OCI-LY7 (cell line): ENCODE results near the gene KISS1R. TPM values are rescaled to one million over a fixed set of nuclear protein-coding genes. Genes with fewer than 3 reads are reported as not detected.

Experiments
- BruUV-seq: library from RNA; stranded (reverse); fragments of 400-500 nt; replicated peaks from 2 replicates; lab custom pipeline; 2021; lab: Mats Ljungman, UMichigan
- CTCF ChIA-PET: fragments of 300-600 bp; sonication (Branson Sonifier 250); formaldehyde crosslinking; loops from one replicate; lab custom pipeline; 2022; ENCODE audit warnings: antibody characterized with exemption; ENCODE audit not compliant: unreplicated experiment; lab: Charles Lee
- POLR2A ChIA-PET: fragments of 300-600 bp; sonication (Branson Sonifier 250); formaldehyde crosslinking; loops from one replicate; lab custom pipeline; 2022; ENCODE audit warnings: antibody characterized with exemption; lab: Charles Lee
- DNase-seq: peaks from one replicate; pipeline ENCODE4 v3.0.0-alpha.2; 2015; ENCODE audit warnings: low spot score
- H2AFZ ChIP-seq: fragments of 200-600 bp; sonication (generic), shearing (Covaris generic); 2 replicates; pipeline ENCODE4 v1.6.1; 2014; ENCODE audit warnings: mild to moderate bottlenecking, antibody characterized with exemption, low read length, moderate library complexity
- H3K27ac ChIP-seq: fragments of 200-600 bp; sonication (generic); 2 replicates; pipeline ENCODE4 v1.5.1; 2014; ENCODE audit warnings: mixed run types, low read depth, mild to moderate bottlenecking, moderate library complexity, low read length, inconsistent platforms; ENCODE audit not compliant: poor library complexity, severe bottlenecking
- H3K36me3 ChIP-seq: fragments of 200-600 bp; sonication (generic); 2 replicates; pipeline ENCODE4 v1.6.1; 2014; ENCODE audit warnings: mild to moderate bottlenecking, antibody characterized with exemption, low read length, moderate library complexity, mixed read lengths; ENCODE audit not compliant: insufficient read depth
- H3K4me1 ChIP-seq: fragments of 200-600 bp; sonication (generic); 2 replicates; pipeline ENCODE4 v1.5.1; 2014; ENCODE audit warnings: mild to moderate bottlenecking, low read length; ENCODE audit not compliant: insufficient read depth, poor library complexity, severe bottlenecking
- H3K4me2 ChIP-seq: fragments of 200-600 bp; sonication (generic); 2 replicates; pipeline ENCODE4 v1.6.1; 2014; ENCODE audit warnings: mild to moderate bottlenecking, low read length
- H3K4me3 ChIP-seq: fragments of 200-600 bp; sonication (generic); 2 replicates; pipeline ENCODE4 v1.5.1; 2014; ENCODE audit warnings: mild to moderate bottlenecking, low read depth, low read length; ENCODE audit not compliant: poor library complexity, severe bottlenecking
- H3K79me2 ChIP-seq: fragments of 200-600 bp; sonication (generic); 2 replicates; pipeline ENCODE4 v1.6.1; 2016; ENCODE audit warnings: low read depth, mild to moderate bottlenecking, low read length, moderate library complexity, mixed read lengths; ENCODE audit not compliant: insufficient read depth
- H3K9me2 ChIP-seq: fragments of 200-600 bp; sonication (generic); 2 replicates; pipeline ENCODE4 v1.6.1; 2016; ENCODE audit warnings: mild to moderate bottlenecking, low read length, mixed read lengths; ENCODE audit not compliant: insufficient read depth
- H3K9me3 ChIP-seq: fragments of 200-600 bp; sonication (generic); 2 replicates; pipeline ENCODE4 v1.6.1; 2014; ENCODE audit warnings: mild to moderate bottlenecking, mixed run types, low read length, mixed read lengths
- H4K20me1 ChIP-seq: fragments of 200-600 bp; sonication (generic); 2 replicates; pipeline ENCODE4 v1.6.1; 2014; ENCODE audit warnings: mild to moderate bottlenecking, antibody characterized with exemption, low read length, moderate library complexity, mixed read lengths; ENCODE audit not compliant: insufficient read depth
- EZH2phosphoT487 ChIP-seq: fragments of 200-600 bp; sonication (generic); IDR thresholded peaks from 2 replicates; pipeline ENCODE4 v1.6.1; 2018; ENCODE audit warnings: low read depth, borderline replicate concordance, mild to moderate bottlenecking, mixed run types, antibody characterized with exemption, low read length, moderate library complexity, mixed read lengths
- intact Hi-C: fragments of 100-400 bp; cut with micrococcal nuclease; formaldehyde crosslinking; loops from one replicate; pipeline ENCODE4 v1.10.0; 2022; ENCODE audit not compliant: unreplicated experiment
- total RNA-seq, 2 experiments: library from RNA; depleted of rRNA in 1 of 2; stranded (reverse); fragments of >200 nt in 1 of 2; shearing (Covaris generic) in 1 of 2; gene quantifications; 2 replicates each; pipeline ENCODE4 v1.2.3, GENCODE V29; 2014 to 2022
- TF ChIP-seq, protein P1 (sequence below): fragments of 200-600 bp; sonication (generic); conservative IDR thresholded peaks from 2 replicates; pipeline ENCODE4 v1.5.1; 2014; ENCODE audit warnings: mild to moderate bottlenecking, antibody characterized with exemption, low read length, moderate library complexity, mixed read lengths

The KISS1R gene
- total RNA-seq, 2 experiments from 2014 or later, result not detected

DNA sequence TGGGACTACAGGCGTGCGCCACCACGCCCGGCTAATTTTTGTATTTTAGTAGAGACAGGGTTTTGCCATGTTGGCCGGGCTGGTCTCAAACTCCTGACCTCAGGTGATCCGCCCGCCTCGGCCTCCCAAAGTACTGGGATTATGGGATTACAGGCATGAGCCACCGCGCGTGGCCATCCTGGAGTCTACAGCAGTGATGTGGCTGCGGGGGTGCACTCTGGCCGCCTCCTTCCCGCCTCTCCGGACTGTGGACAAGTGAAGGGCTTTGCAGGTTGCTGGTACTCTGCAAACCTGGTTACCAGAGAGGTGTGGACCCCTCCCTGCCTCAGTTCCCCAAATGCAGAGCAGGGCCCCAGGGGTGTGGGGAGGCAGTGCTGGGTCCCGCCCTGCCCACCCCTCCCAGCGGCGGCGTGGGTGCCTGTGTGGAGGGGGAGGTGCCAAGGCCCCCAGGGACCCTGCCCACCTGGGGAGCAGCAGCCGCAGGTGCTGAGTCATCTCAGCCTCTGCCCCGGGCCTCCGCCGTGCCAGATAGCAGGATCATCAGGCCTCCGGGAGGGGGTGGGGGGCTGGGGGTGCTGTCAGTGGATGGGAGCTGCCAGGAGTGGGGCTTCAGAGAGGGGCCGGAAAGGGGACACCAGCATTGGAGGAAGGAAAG, 31.8 kb downstream of the KISS1R start:
- H3K9me2 ChIP-seq, result no peaks in the 10 kb centered on the region
- H3K79me2 ChIP-seq, result no peaks in the 10 kb centered on the region
- ChIA-PET CTCF (no interaction called here), POLR2A (interaction anchor here (0.7 kb wide), 1 partner anchor 345 kb away, joined by 3 read pairs; no protein-coding TSS in a partner anchor)
- H3K4me3 ChIP-seq, result no peak overlapping the region
- no peaks in the 10 kb centered on the region for H4K20me1 ChIP-seq
- H2AFZ ChIP-seq, result no peak overlapping the region
- TF ChIP-seq EZH2phosphoT487, result no peak
- TF ChIP-seq, protein P1, sequence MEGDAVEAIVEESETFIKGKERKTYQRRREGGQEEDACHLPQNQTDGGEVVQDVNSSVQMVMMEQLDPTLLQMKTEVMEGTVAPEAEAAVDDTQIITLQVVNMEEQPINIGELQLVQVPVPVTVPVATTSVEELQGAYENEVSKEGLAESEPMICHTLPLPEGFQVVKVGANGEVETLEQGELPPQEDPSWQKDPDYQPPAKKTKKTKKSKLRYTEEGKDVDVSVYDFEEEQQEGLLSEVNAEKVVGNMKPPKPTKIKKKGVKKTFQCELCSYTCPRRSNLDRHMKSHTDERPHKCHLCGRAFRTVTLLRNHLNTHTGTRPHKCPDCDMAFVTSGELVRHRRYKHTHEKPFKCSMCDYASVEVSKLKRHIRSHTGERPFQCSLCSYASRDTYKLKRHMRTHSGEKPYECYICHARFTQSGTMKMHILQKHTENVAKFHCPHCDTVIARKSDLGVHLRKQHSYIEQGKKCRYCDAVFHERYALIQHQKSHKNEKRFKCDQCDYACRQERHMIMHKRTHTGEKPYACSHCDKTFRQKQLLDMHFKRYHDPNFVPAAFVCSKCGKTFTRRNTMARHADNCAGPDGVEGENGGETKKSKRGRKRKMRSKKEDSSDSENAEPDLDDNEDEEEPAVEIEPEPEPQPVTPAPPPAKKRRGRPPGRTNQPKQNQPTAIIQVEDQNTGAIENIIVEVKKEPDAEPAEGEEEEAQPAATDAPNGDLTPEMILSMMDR, result no peak
- H3K36me3 ChIP-seq, result no peaks in the 10 kb centered on the region
- H3K4me2 ChIP-seq, result 0 out of 2 replicates have a peak overlapping the region, but pooled peaks have one; percentile 20
- BruUV-seq, result no TSS peak
- intact Hi-C loops, result no loop called here
- H3K4me1 ChIP-seq, result peaks cover 54% of the 10 kb centered on the region
- no peak for DNase-seq
- no peak overlapping the region for H3K27ac ChIP-seq
- no peaks in the 10 kb centered on the region for H3K9me3 ChIP-seq

- no peak overlapping the region for H3K4me2 ChIP-seq
- H2AFZ ChIP-seq, result no peak overlapping the region
- TF ChIP-seq, protein P1, result no peak
- TF ChIP-seq EZH2phosphoT487, result no peak
- H3K4me1 ChIP-seq, result peaks cover 54% of the 10 kb centered on the region
- no TSS peak for BruUV-seq
- POLR2A ChIA-PET, result no interaction called here
- H3K79me2 ChIP-seq, result no peaks in the 10 kb centered on the region
- H4K20me1 ChIP-seq, result no peaks in the 10 kb centered on the region
- no peaks in the 10 kb centered on the region for H3K36me3 ChIP-seq
- no peak overlapping the region for H3K4me3 ChIP-seq
- CTCF ChIA-PET, result no interaction called here
- H3K9me2 ChIP-seq, result no peaks in the 10 kb centered on the region
- intact Hi-C loops, result no loop called here
- H3K27ac ChIP-seq, result no peak overlapping the region
- no peak for DNase-seq
- no peaks in the 10 kb centered on the region for H3K9me3 ChIP-seq
Observed at GRCh38 chr19:950352-951066, 33.4 kb downstream of the KISS1R start.
